22Rv1 (cell line): ENCODE results near the gene EIF2S1.

ENCODE experiments used
- CTCF ChIP-seq: fragments of 450-650 bp; IDR thresholded peaks from 2 replicates; pipeline ENCODE4 v1.5.1; 2017; ENCODE audit warnings: mild to moderate bottlenecking
- ZFX ChIP-seq: fragments of 450-650 bp; IDR thresholded peaks from 2 replicates; pipeline ENCODE4 v1.6.1; 2017; ENCODE audit warnings: antibody characterized with exemption, borderline replicate concordance

- TF ChIP-seq CTCF: peak; percentile 79
- TF ChIP-seq ZFX: no peak
These were observed 60.1 kb downstream of the EIF2S1 start for GRCh38 chr14:67420102-67420739.
